HepG2 (cell line): ENCODE measurements around the gene SOBP.

Source experiments
- BRCA1 ChIP-seq: sonication (generic); formaldehyde crosslinking; IDR thresholded peaks from 2 replicates; pipeline ENCODE4 v1.4.0; 2020; ENCODE audit warnings: missing genetic modification reagents
- CTCF ChIP-seq: sonication (generic); formaldehyde crosslinking; IDR thresholded peaks from 2 replicates; pipeline ENCODE4 v1.5.0; 2020; ENCODE audit warnings: mild to moderate bottlenecking, missing genetic modification reagents, moderate library complexity
- HNRNPLL ChIP-seq: fragments of 200-400 bp; formaldehyde crosslinking; IDR thresholded peaks from 2 replicates; pipeline ENCODE4 v1.6.1; 2017; ENCODE audit warnings: mild to moderate bottlenecking, low read depth, low read length; ENCODE audit not compliant: poor library complexity, severe bottlenecking
- KLF15 ChIP-seq: sonication (generic); formaldehyde crosslinking; IDR thresholded peaks from 2 replicates; pipeline ENCODE4 v1.8.1; 2023; ENCODE audit warnings: borderline replicate concordance, mild to moderate bottlenecking, inconsistent platforms, missing genetic modification reagents, mixed read lengths
- MYNN ChIP-seq: sonication (generic); formaldehyde crosslinking; IDR thresholded peaks from 2 replicates; pipeline ENCODE4 v1.4.0; 2020; ENCODE audit warnings: mild to moderate bottlenecking, low read depth, missing genetic modification reagents
- PCBP1 ChIP-seq: fragments of 200-400 bp; formaldehyde crosslinking; IDR thresholded peaks from 2 replicates; pipeline ENCODE4 v1.6.1; 2017; ENCODE audit warnings: mild to moderate bottlenecking, low read depth, low read length, borderline replicate concordance
- RFX5 ChIP-seq: IDR thresholded peaks from 2 replicates; pipeline ENCODE4 v1.6.1; 2011; ENCODE audit warnings: low read depth, low read length, improper control_type of control experiment
- SIN3A ChIP-seq: IDR thresholded peaks from 2 replicates; pipeline ENCODE4 v1.6.1; 2011; ENCODE audit warnings: low read depth, mild to moderate bottlenecking, control low read depth, low read length, borderline replicate concordance
- ZNF549 ChIP-seq: sonication (generic); formaldehyde crosslinking; IDR thresholded peaks from 2 replicates; pipeline ENCODE4 v1.5.0; 2020; ENCODE audit warnings: missing genetic modification reagents
- ZNF629 ChIP-seq: sonication (generic); formaldehyde crosslinking; conservative IDR thresholded peaks from 2 replicates; pipeline ENCODE4 v1.5.0; 2020; ENCODE audit warnings: missing genetic modification reagents
- TF ChIP-seq, protein P1 (sequence below): sonication (generic); formaldehyde crosslinking; IDR thresholded peaks from 2 replicates; pipeline ENCODE4 v1.4.0; 2020; ENCODE audit warnings: missing genetic modification reagents, borderline replicate concordance
- TF ChIP-seq, protein P2 (sequence below): IDR thresholded peaks from 2 replicates; pipeline ENCODE4 v1.6.1; 2012; ENCODE audit warnings: low read length, improper control_type of control experiment

DNA sequence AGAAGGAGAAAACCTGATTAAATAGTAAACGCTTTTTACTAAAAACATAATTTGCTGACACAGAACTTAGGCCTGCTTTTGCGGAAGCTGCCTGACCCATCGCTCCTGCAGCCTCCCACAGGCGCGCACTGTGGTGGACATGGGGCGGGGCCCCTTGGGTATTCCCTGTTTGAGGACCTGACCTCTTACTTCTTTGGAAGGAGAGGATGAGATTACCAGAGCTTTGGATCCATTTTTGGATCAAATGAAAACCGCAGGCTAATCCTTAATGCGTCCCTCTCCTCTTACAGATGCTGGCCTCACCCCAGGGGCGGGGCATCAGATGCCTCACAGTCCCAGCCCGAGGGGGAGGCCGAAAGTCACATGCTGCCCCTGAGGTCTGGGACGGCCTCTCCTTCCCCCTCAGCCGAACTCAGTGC lies 183.2 kb downstream of the SOBP start:
- TF ChIP-seq, protein P1, sequence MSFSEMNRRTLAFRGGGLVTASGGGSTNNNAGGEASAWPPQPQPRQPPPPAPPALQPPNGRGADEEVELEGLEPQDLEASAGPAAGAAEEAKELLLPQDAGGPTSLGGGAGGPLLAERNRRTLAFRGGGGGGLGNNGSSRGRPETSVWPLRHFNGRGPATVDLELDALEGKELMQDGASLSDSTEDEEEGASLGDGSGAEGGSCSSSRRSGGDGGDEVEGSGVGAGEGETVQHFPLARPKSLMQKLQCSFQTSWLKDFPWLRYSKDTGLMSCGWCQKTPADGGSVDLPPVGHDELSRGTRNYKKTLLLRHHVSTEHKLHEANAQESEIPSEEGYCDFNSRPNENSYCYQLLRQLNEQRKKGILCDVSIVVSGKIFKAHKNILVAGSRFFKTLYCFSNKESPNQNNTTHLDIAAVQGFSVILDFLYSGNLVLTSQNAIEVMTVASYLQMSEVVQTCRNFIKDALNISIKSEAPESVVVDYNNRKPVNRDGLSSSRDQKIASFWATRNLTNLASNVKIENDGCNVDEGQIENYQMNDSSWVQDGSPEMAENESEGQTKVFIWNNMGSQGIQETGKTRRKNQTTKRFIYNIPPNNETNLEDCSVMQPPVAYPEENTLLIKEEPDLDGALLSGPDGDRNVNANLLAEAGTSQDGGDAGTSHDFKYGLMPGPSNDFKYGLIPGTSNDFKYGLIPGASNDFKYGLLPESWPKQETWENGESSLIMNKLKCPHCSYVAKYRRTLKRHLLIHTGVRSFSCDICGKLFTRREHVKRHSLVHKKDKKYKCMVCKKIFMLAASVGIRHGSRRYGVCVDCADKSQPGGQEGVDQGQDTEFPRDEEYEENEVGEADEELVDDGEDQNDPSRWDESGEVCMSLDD (CRISPR knock-in tag), result no peak
- TF ChIP-seq SIN3A, result no peak
- TF ChIP-seq BRCA1 (CRISPR knock-in tag), result no peak
- no peak for TF ChIP-seq ZNF549 (CRISPR knock-in tag)
- TF ChIP-seq MYNN (CRISPR knock-in tag), result no peak
- TF ChIP-seq PCBP1, result no peak
- no peak for TF ChIP-seq HNRNPLL
- TF ChIP-seq RFX5, result no peak
- no peak for TF ChIP-seq KLF15 (CRISPR knock-in tag)
- no peak for TF ChIP-seq ZNF629 (CRISPR knock-in tag)
- TF ChIP-seq, protein P2, sequence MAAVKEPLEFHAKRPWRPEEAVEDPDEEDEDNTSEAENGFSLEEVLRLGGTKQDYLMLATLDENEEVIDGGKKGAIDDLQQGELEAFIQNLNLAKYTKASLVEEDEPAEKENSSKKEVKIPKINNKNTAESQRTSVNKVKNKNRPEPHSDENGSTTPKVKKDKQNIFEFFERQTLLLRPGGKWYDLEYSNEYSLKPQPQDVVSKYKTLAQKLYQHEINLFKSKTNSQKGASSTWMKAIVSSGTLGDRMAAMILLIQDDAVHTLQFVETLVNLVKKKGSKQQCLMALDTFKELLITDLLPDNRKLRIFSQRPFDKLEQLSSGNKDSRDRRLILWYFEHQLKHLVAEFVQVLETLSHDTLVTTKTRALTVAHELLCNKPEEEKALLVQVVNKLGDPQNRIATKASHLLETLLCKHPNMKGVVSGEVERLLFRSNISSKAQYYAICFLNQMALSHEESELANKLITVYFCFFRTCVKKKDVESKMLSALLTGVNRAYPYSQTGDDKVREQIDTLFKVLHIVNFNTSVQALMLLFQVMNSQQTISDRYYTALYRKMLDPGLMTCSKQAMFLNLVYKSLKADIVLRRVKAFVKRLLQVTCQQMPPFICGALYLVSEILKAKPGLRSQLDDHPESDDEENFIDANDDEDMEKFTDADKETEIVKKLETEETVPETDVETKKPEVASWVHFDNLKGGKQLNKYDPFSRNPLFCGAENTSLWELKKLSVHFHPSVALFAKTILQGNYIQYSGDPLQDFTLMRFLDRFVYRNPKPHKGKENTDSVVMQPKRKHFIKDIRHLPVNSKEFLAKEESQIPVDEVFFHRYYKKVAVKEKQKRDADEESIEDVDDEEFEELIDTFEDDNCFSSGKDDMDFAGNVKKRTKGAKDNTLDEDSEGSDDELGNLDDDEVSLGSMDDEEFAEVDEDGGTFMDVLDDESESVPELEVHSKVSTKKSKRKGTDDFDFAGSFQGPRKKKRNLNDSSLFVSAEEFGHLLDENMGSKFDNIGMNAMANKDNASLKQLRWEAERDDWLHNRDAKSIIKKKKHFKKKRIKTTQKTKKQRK, result no peak
- no peak for TF ChIP-seq CTCF (CRISPR knock-in tag)
